Left ventricle myocardium inferior (tissue), 1 donor: Measurements from ENCODE around the gene DPH2. TPM values are rescaled to one million over a fixed set of nuclear protein-coding genes. Genes with fewer than 3 reads are reported as not detected.

Experiments used
- DNase-seq: peaks from one replicate; pipeline ENCODE4 v3.0.0-alpha.2; 2020
- H3K27ac ChIP-seq: fragments of 200-600 bp; replicated peaks from 2 replicates; pipeline ENCODE4 v1.8.0; 2021
- H3K27me3 ChIP-seq: fragments of 200-600 bp; 2 replicates; pipeline ENCODE4 v1.8.0; 2021; ENCODE audit warnings: low read depth
- H3K36me3 ChIP-seq: fragments of 200-600 bp; 2 replicates; pipeline ENCODE4 v1.8.0; 2021
- H3K4me1 ChIP-seq: fragments of 200-600 bp; 2 replicates; pipeline ENCODE4 v1.8.0; 2021
- H3K4me3 ChIP-seq: fragments of 200-600 bp; 2 replicates; pipeline ENCODE4 v1.8.0; 2021; ENCODE audit warnings: mild to moderate bottlenecking, moderate library complexity
- H3K9me3 ChIP-seq: fragments of 200-600 bp; replicated peaks from 2 replicates; pipeline ENCODE4 v1.8.0; 2021
- CTCF ChIP-seq: fragments of 200-600 bp; IDR thresholded peaks from 2 replicates; pipeline ENCODE4 v1.8.0; 2021; ENCODE audit warnings: antibody characterized with exemption, mild to moderate bottlenecking, borderline replicate concordance
- intact Hi-C: fragments of 100-400 bp; cut with micrococcal nuclease; formaldehyde crosslinking; loops from one replicate; pipeline ENCODE4 v1.11.0; 2022
- total RNA-seq: library from RNA; stranded (reverse); fragmentation: NEBNext Ultra II Directional; extraction: Animal tissue kit (Norgen Biotek cat#: 25700); gene quantifications from one replicate; pipeline ENCODE4 v1.2.1, GENCODE V29; 2021
- donor health status: DM: no; HTN: yes; CAD: no; lungs with severe emphysema.

The DPH2 gene
- total RNA-seq, 1 donor from 2014 or later = 18.2 TPM

GRCh38 chr1:43970911-43971310 is 1.1 kb downstream of the DPH2 start:
- H3K36me3 ChIP-seq = peaks cover 45% of the 10 kb centered on the region
- intact Hi-C loops = no loop called here
- H3K27me3 ChIP-seq = no peaks in the 10 kb centered on the region
- no peak for TF ChIP-seq CTCF
- DNase-seq = no peak
- peaks cover 39% of the 10 kb centered on the region for H3K4me1 ChIP-seq
- H3K27ac ChIP-seq = no peak overlapping the region
- peak overlapping the region; percentile 88 for H3K4me3 ChIP-seq
- no peaks in the 10 kb centered on the region for H3K9me3 ChIP-seq

GRCh38 chr1:43971336-43971980 is 1.6 kb downstream of the DPH2 start:
- peaks cover 44% of the 10 kb centered on the region for H3K4me1 ChIP-seq
- DNase-seq = no peak
- H3K9me3 ChIP-seq = no peaks in the 10 kb centered on the region
- H3K27ac ChIP-seq = no peak overlapping the region
- no peaks in the 10 kb centered on the region for H3K27me3 ChIP-seq
- TF ChIP-seq CTCF = no peak
- peak overlapping the region; percentile 88 for H3K4me3 ChIP-seq
- H3K36me3 ChIP-seq = peaks cover 44% of the 10 kb centered on the region
- intact Hi-C loops = no loop called here

- intact Hi-C loops = no loop called here
- no peak for DNase-seq
- peak overlapping the region; percentile 93 for H3K27ac ChIP-seq
- no peak for TF ChIP-seq CTCF
- peaks cover 49% of the 10 kb centered on the region for H3K36me3 ChIP-seq
- H3K9me3 ChIP-seq = no peaks in the 10 kb centered on the region
- H3K4me1 ChIP-seq = peaks cover 69% of the 10 kb centered on the region
- H3K4me3 ChIP-seq = peak overlapping the region; percentile 93
- H3K27me3 ChIP-seq = no peaks in the 10 kb centered on the region
Observed at GRCh38 chr1:43973981-43974442, 4.2 kb downstream of the DPH2 start.

DNA sequence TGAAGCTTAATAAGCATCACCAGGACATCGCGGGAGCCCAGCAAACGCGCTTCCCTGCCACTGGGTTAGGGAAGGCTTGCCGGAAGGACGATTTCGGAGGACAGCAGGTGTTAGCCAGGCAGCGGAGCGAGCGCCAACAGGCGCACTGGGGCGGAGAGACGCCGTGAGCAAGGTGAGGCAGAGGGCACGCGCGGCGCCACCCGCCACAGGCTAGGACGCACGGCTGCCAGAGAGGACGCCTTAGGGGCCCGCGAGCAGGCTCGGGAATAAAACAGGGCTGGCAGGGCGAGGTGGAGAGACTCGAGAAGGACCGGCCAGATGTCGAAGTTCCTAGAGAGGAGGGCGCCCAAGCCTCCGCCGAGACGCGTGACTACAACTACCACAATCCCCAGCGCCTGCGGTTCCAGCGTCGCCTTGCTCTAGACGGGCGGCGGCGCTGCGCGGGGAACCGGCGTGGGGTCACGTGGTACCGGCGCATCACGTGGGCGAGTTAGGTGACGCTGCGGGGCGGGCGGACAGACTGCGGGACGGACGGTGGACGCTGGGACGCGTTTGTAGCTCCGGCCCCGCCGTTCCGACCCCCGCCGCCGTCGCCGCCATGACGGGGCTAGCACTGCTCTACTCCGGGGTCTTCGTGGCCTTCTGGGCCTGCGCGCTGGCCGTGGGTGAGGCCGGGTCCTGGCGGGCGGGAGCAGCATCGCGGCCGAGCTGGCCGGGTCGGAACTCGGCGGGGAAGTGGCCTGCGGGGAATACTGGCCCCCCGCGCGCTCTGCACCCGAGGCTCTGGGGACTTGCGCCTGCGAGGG is 4.8 kb downstream of the DPH2 start, which contains the start of gene ATP6V0B:
TSS of gene ATP6V0B (plus strand) at position 518 of the 806 bp plus-strand sequence. CDS start at position 599, 81 bp downstream.
- intact Hi-C loops = no loop called here
- peak; percentile 98 for DNase-seq
- peak within 1 kb of the TSS; percentile 93 for H3K4me3 ChIP-seq
- H3K9me3 ChIP-seq = no peaks in the 10 kb centered on the region
- peaks cover 49% of the 10 kb centered on the region for H3K36me3 ChIP-seq
- TF ChIP-seq CTCF = peak; percentile 36
- peak within 1 kb of the TSS; percentile 93 for H3K27ac ChIP-seq
- peaks cover 68% of the 10 kb centered on the region for H3K4me1 ChIP-seq
- no peaks in the 10 kb centered on the region for H3K27me3 ChIP-seq

DNA sequence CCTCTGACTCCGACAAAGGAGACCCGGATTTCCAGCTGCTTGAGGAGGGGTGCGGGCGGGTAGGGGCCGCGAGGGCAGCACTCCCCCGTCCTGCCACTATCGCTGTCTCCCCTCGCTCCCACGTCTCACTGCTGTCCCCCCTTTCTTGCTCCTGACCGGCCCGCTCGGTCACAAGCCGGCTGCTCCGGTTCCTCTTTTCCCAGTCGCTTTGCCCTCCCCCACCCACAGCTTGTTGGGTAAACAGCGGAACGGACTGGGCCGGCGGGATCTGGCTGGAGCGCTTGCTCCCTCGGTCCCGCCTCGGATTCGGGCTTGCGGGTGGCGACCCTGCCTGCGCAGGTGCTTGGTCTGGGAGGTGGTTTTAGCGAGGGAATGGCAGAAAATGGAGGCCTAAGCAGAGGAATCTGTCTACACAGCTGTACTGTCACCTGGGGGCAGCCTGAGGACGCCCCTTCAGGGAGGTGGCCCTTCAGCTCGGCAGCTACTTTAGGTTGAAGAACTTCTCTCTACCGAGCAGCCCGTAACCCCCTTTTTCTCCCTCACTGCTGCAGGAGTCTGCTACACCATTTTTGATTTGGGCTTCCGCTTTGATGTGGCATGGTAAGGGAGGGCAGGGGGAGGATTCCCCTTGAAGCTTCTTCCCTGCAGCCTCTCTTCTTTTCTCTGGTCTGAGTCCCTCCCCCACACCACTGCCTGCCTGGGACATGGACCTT is 5.6 kb downstream of the DPH2 start:
- Histone ChIP-seq H3K4me1 (peaks cover 70% of the 10 kb centered on the region), H3K27me3 (no peaks in the 10 kb centered on the region), H3K27ac (peak overlapping the region; percentile 93), H3K4me3 (peak overlapping the region; percentile 93), H3K36me3 (peaks cover 49% of the 10 kb centered on the region), H3K9me3 (no peaks in the 10 kb centered on the region)
- DNase-seq = peak; percentile 64
- intact Hi-C loops = no loop called here
- no peak for TF ChIP-seq CTCF
